B cell (primary cell): ENCODE data around the gene MSL1. TPM values are rescaled to one million over a fixed set of nuclear protein-coding genes. Genes with fewer than 3 reads are reported as not detected.

ENCODE experiments used
- ATAC-seq: fragments of 200-7000 bp; cut with Tn5 transposase; one replicate; pipeline ENCODE4 v1.10.0; 2021; ENCODE audit warnings: low read depth, mild to moderate bottlenecking, moderate number of reproducible peaks, moderate library complexity
- CTCF ChIA-PET: fragments of 350-600 bp; sonication (Branson Sonifier 250); formaldehyde crosslinking; loops from one replicate; lab custom pipeline; 2021; ENCODE audit warnings: antibody characterized with exemption, inconsistent platforms; lab: Charles Lee
- POLR2A ChIA-PET: fragments of 350-600 bp; sonication (Branson Sonifier 250); formaldehyde crosslinking; loops from one replicate; lab custom pipeline; 2021; ENCODE audit warnings: antibody characterized with exemption; lab: Charles Lee
- DNase-seq: peaks from one replicate; pipeline ENCODE4 v3.0.0; 2013
- H2AFZ ChIP-seq: 2 replicates; pipeline ENCODE4 v1.6.1; 2012; ENCODE audit warnings: mild to moderate bottlenecking, low read depth, low read length; ENCODE audit not compliant: insufficient read depth, poor library complexity, severe bottlenecking
- H3K27ac ChIP-seq, 2 donors: 1 replicate in 1 of 2; 2 replicates in 1 of 2; pipeline ENCODE4 v1.5.1; 2012 to 2013; ENCODE audit warnings: low read length in 2 of 2, mild to moderate bottlenecking in 2 of 2, moderate library complexity in 1 of 2
- H3K27me3 ChIP-seq, 4 experiments: fragments of 200-600 bp in 1 of 4; sonication (generic) in 1 of 4; replicated peaks in 1 of 4; 1 replicate in 2 of 4; 2 replicates in 2 of 4; pipeline versions ENCODE4 v1.6.1 to v1.7.0; 2013 to 2016; ENCODE audit warnings: low read length in 3 of 4, mild to moderate bottlenecking in 2 of 4, mixed read lengths in 1 of 4, moderate library complexity in 1 of 4; ENCODE audit not compliant: insufficient read depth in 4 of 4, control insufficient read depth in 3 of 4; ENCODE audit errors: control extremely low read depth in 1 of 4
- H3K36me3 ChIP-seq, 2 experiments: replicated peaks in 1 of 2; 1 replicate in 1 of 2; 2 replicates in 1 of 2; pipeline versions ENCODE4 v1.6.1 to v1.7.1; 2013; ENCODE audit warnings: low read length in 1 of 2; ENCODE audit not compliant: insufficient read depth in 2 of 2, control insufficient read depth in 1 of 2; ENCODE audit errors: control extremely low read depth in 1 of 2, extremely low read depth in 1 of 2
- H3K4me1 ChIP-seq, 2 donors: fragments of 200-600 bp in 1 of 2; sonication (generic) in 1 of 2; 1 replicate in 1 of 2; 2 replicates in 1 of 2; pipeline versions ENCODE4 v1.5.1 to v1.6.1; 2013 to 2017; ENCODE audit warnings: low read length in 2 of 2; ENCODE audit not compliant: control insufficient read depth in 2 of 2, insufficient read depth in 2 of 2
- H3K4me2 ChIP-seq: replicated peaks from 2 replicates; pipeline ENCODE3; 2012; ENCODE audit warnings: mild to moderate bottlenecking, low read depth, low read length; ENCODE audit not compliant: poor library complexity, severe bottlenecking
- H3K4me3 ChIP-seq, 5 experiments: fragments of 200-600 bp in 1 of 5; sonication (generic) in 1 of 5; 1 replicate in 3 of 5; 2 replicates in 2 of 5; pipeline versions ENCODE4 v1.5.1 to v1.7.0; 2011 to 2016; ENCODE audit warnings: low read length in 4 of 5, mild to moderate bottlenecking in 4 of 5, low read depth in 2 of 5, control low read depth in 1 of 5, moderate library complexity in 1 of 5; ENCODE audit not compliant: insufficient read depth in 1 of 5; ENCODE audit errors: control extremely low read depth in 1 of 5, extremely low read depth in 1 of 5
- H3K79me2 ChIP-seq: fragments of 200-600 bp; sonication (generic); one replicate; pipeline ENCODE4 v1.6.0; 2016; ENCODE audit warnings: low read length; ENCODE audit not compliant: control insufficient read depth, insufficient read depth
- H3K9ac ChIP-seq: fragments of 200-600 bp; sonication (generic); 2 replicates; pipeline ENCODE4 v1.6.1; 2017; ENCODE audit warnings: mild to moderate bottlenecking, low read length, moderate library complexity
- H3K9me3 ChIP-seq, 3 donors: one replicate each; pipeline versions ENCODE4 v1.6.1 to v1.7.1; 2013; ENCODE audit warnings: low read length in 2 of 3; ENCODE audit not compliant: control insufficient read depth in 2 of 3, insufficient read depth in 1 of 3; ENCODE audit errors: control extremely low read depth in 1 of 3
- H4K20me1 ChIP-seq: 2 replicates; pipeline ENCODE4 v1.6.0; 2012; ENCODE audit warnings: mild to moderate bottlenecking, low read length; ENCODE audit not compliant: insufficient read depth, control insufficient read depth, poor library complexity, severe bottlenecking
- H3K27ac Mint-ChIP-seq: one replicate; pipeline ENCODE4 v1.8.0; 2021; ENCODE audit warnings: mixed read lengths
- H3K27me3 Mint-ChIP-seq: one replicate; pipeline ENCODE4 v1.8.0; 2021; ENCODE audit warnings: mixed read lengths
- H3K4me1 Mint-ChIP-seq: one replicate; pipeline ENCODE4 v1.8.0; 2021; ENCODE audit warnings: mixed read lengths
- H3K4me3 Mint-ChIP-seq: one replicate; pipeline ENCODE4 v1.8.0; 2021; ENCODE audit warnings: mixed read lengths
- H3K9me3 Mint-ChIP-seq: one replicate; pipeline ENCODE4 v1.8.0; 2022; ENCODE audit warnings: mixed read lengths; ENCODE audit not compliant: insufficient read depth
- CTCF ChIP-seq: fragments of 200-600 bp; IDR thresholded peaks from one replicate; pipeline ENCODE4 v1.8.0; 2022; ENCODE audit warnings: antibody characterized with exemption, mild to moderate bottlenecking
- EZH2 ChIP-seq: IDR thresholded peaks from 2 replicates; pipeline ENCODE4 v1.6.1; 2012; ENCODE audit warnings: borderline replicate concordance, low read depth, mild to moderate bottlenecking, moderate library complexity, low read length; ENCODE audit not compliant: insufficient read depth, poor library complexity, severe bottlenecking
- WGBS: methylation state at CpG from one replicate; pipeline ENCODE4 v1.1.5; 2013; ENCODE audit warnings: missing lambda C conversion rate; ENCODE audit not compliant: insufficient coverage; 5-methylcytosine and 5-hydroxymethylcytosine counted together
- intact Hi-C: fragments of 100-400 bp; cut with micrococcal nuclease; formaldehyde crosslinking; loops from one replicate; pipeline ENCODE4 v1.10.0; 2022
- polyA plus RNA-seq: library from polyadenylated mRNA; depleted of rRNA; stranded (reverse); fragments of >200 nt; gene quantifications from 2 replicates; pipeline ENCODE4 v1.2.3, GENCODE V29; 2012
- total RNA-seq, 2 donors: library from RNA; stranded (reverse); fragments of 120-200 nt in 1 of 2; gene quantifications; 1 replicate in 1 of 2; 2 replicates in 1 of 2; pipeline versions ENCODE4 v1.2.3 to v1.2.4, GENCODE V29; 2013 to 2022

Gene MSL1
- total and polyA plus RNA-seq, 2 donors (not counting 1 experiment from before 2014, with no cell fraction given) = 80.1 to 129 TPM

- peak overlapping the region; percentile 74 for H2AFZ ChIP-seq
- no peaks in the 10 kb centered on the region for H4K20me1 ChIP-seq
- Mint-ChIP-seq H3K4me3 (peak overlapping the region; percentile 77), H3K27me3 (no peaks in the 10 kb centered on the region), H3K27ac (peak overlapping the region; percentile 89), H3K9me3 (no peaks in the 10 kb centered on the region), H3K4me1 (peaks cover 62% of the 10 kb centered on the region)
- H3K4me1 ChIP-seq = peaks cover 50 to 51% of the 10 kb centered on the region in 2 donors
- peak overlapping the region in 3 of 5 experiments; percentile 18 to 27 (median 23) for H3K4me3 ChIP-seq
- no peaks in the 10 kb centered on the region for H3K79me2 ChIP-seq
- WGBS = 13% methylated on average over 4 of the region's 5 CpGs
- peak overlapping the region; percentile 65 to 67 for H3K27ac ChIP-seq
- peak; percentile 10 for ATAC-seq
- ChIA-PET CTCF (interaction anchor here (1.0 to 1.3 kb wide), 4 partner anchors 16 to 80 kb away, joined by 3 to 7 read pairs (median 3); no protein-coding TSS in a partner anchor), POLR2A (interaction anchor here (0.5 to 1.1 kb wide), 3 partner anchors 17 to 57 kb away, joined by 4 to 5 read pairs (median 5); no protein-coding TSS in a partner anchor)
- peak; percentile 73 for DNase-seq
- intact Hi-C loops = loop anchor here (1.0 kb wide), 1 partner anchor 7 kb away; the partner anchor contains the start of gene NR1D1
- peak overlapping the region; percentile 24 for H3K9ac ChIP-seq
- peak overlapping the region; percentile 69 for H3K4me2 ChIP-seq
- no peaks in the 10 kb centered on the region for H3K36me3 ChIP-seq
- H3K27me3 ChIP-seq = no peaks in the 10 kb centered on the region
- TF ChIP-seq EZH2 = no peak
- no peak for TF ChIP-seq CTCF
- H3K9me3 ChIP-seq = no peaks in the 10 kb centered on the region
Observed at GRCh38 chr17:40107522-40108174, 14.1 kb upstream of the MSL1 start.
